SK-N-SH treated with all-trans-retinoic acid at 6 μM for 48 hours (cell line): ENCODE results near the gene CLEC2B.

ENCODE experiments used
- ARNTL ChIP-seq: fragments of 450-650 bp; formaldehyde crosslinking; IDR thresholded peaks from 2 replicates; pipeline ENCODE4 v1.5.0; 2020; ENCODE audit warnings: low read depth, mild to moderate bottlenecking, moderate library complexity, borderline replicate concordance
- ISL1 ChIP-seq: fragments of 250-450 bp; sonication (Bioruptor Pico); IDR thresholded peaks from 2 replicates; pipeline ENCODE4 v2.1.2; 2022; ENCODE audit warnings: mild to moderate bottlenecking, moderate library complexity
- OSR1 ChIP-seq: fragments of 250-450 bp; sonication (Bioruptor Pico); IDR thresholded peaks from 2 replicates; pipeline ENCODE4 v1.8.0; 2022; ENCODE audit warnings: moderate library complexity, mild to moderate bottlenecking, inconsistent platforms
- PPARA ChIP-seq: fragments of 250-450 bp; sonication (Bioruptor Pico); IDR thresholded peaks from 2 replicates; pipeline ENCODE4 v1.5.0; 2020; ENCODE audit warnings: mild to moderate bottlenecking, borderline replicate concordance
- RARB ChIP-seq: fragments of 250-450 bp; sonication (Bioruptor Pico); IDR thresholded peaks from 2 replicates; pipeline ENCODE4 v1.8.0; 2021; ENCODE audit warnings: mild to moderate bottlenecking, moderate library complexity
- SNAI2 ChIP-seq: fragments of 250-450 bp; sonication (Bioruptor Pico); IDR thresholded peaks from 2 replicates; pipeline ENCODE4 v1.5.0; 2020; ENCODE audit warnings: mild to moderate bottlenecking, moderate library complexity
- TCF4 ChIP-seq: fragments of 250-450 bp; sonication (Bioruptor Pico); IDR thresholded peaks from 2 replicates; pipeline ENCODE4 v1.8.0; 2021; ENCODE audit warnings: mild to moderate bottlenecking, moderate library complexity, borderline replicate concordance
- ZC3H10 ChIP-seq: fragments of 250-450 bp; sonication (Bioruptor Pico); IDR thresholded peaks from 2 replicates; pipeline ENCODE4 v1.5.1; 2021; ENCODE audit warnings: mild to moderate bottlenecking, moderate library complexity
- ZNF70 ChIP-seq: fragments of 450-650 bp; formaldehyde crosslinking; IDR thresholded peaks from 2 replicates; pipeline ENCODE4 v1.5.0; 2020; ENCODE audit warnings: mild to moderate bottlenecking, moderate library complexity
- ZNF8 ChIP-seq: fragments of 450-650 bp; formaldehyde crosslinking; IDR thresholded peaks from 2 replicates; pipeline ENCODE4 v1.5.0; 2020; ENCODE audit warnings: mild to moderate bottlenecking, moderate library complexity
- TF ChIP-seq, protein P1 (sequence below): fragments of 250-450 bp; sonication (Bioruptor Pico); IDR thresholded peaks from 2 replicates; pipeline ENCODE4 v1.5.1; 2020; ENCODE audit warnings: low read depth, mild to moderate bottlenecking, moderate library complexity
- TF ChIP-seq, protein P2 (sequence below): fragments of 250-450 bp; sonication (Bioruptor Pico); IDR thresholded peaks from 2 replicates; pipeline ENCODE4 v1.8.0; 2020; ENCODE audit warnings: mild to moderate bottlenecking, moderate library complexity, borderline replicate concordance
- TF ChIP-seq, protein P3 (sequence below): fragments of 250-450 bp; sonication (Bioruptor Pico); IDR thresholded peaks from 2 replicates; pipeline ENCODE4 v1.5.0; 2020; ENCODE audit warnings: mild to moderate bottlenecking, moderate library complexity
- TF ChIP-seq, protein P4 (sequence below): fragments of 250-450 bp; sonication (Bioruptor Pico); IDR thresholded peaks from 2 replicates; pipeline ENCODE4 v1.8.0; 2021; ENCODE audit warnings: low read depth, mild to moderate bottlenecking, moderate library complexity, borderline replicate concordance

DNA sequence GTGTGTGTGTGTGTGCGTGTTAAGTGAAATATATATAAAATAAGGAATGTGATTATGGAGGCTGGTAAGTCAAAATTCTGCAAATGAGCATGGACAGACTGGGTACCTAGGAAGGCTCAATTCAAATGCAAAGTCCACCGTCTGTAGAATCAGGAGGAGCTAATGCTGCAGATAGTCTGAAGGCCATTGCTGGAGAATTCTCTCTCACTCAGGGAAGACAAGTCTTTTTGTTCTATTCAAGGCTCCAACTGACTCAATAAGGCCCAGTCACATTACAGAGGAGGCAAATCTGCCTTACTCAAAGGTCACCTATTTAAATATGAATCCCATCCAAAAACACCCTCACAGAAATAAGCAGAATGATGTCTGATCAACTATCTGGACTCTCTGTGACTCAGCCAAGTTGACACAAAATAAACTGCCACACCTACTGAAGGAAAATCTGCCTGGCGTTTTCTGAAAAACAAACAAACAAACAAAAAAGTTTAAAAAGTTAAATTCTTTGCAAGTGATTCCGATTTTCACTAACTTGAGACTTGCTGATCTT, 11.5 kb upstream of the CLEC2B start:
- TF ChIP-seq ZNF8 (CRISPR knock-in tag) (no peak), ZNF70 (CRISPR knock-in tag) (no peak), RARB (CRISPR knock-in tag) (no peak), SNAI2 (CRISPR knock-in tag) (no peak), TCF4 (CRISPR knock-in tag) (no peak), PPARA (CRISPR knock-in tag) (no peak), OSR1 (CRISPR knock-in tag) (no peak), ARNTL (CRISPR knock-in tag) (no peak), ISL1 (no peak), ZC3H10 (CRISPR knock-in tag) (no peak)
- TF ChIP-seq, protein P1, sequence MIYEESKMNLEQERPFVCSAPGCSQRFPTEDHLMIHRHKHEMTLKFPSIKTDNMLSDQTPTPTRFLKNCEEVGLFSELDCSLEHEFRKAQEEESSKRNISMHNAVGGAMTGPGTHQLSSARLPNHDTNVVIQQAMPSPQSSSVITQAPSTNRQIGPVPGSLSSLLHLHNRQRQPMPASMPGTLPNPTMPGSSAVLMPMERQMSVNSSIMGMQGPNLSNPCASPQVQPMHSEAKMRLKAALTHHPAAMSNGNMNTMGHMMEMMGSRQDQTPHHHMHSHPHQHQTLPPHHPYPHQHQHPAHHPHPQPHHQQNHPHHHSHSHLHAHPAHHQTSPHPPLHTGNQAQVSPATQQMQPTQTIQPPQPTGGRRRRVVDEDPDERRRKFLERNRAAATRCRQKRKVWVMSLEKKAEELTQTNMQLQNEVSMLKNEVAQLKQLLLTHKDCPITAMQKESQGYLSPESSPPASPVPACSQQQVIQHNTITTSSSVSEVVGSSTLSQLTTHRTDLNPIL = no peak
- TF ChIP-seq, protein P2, sequence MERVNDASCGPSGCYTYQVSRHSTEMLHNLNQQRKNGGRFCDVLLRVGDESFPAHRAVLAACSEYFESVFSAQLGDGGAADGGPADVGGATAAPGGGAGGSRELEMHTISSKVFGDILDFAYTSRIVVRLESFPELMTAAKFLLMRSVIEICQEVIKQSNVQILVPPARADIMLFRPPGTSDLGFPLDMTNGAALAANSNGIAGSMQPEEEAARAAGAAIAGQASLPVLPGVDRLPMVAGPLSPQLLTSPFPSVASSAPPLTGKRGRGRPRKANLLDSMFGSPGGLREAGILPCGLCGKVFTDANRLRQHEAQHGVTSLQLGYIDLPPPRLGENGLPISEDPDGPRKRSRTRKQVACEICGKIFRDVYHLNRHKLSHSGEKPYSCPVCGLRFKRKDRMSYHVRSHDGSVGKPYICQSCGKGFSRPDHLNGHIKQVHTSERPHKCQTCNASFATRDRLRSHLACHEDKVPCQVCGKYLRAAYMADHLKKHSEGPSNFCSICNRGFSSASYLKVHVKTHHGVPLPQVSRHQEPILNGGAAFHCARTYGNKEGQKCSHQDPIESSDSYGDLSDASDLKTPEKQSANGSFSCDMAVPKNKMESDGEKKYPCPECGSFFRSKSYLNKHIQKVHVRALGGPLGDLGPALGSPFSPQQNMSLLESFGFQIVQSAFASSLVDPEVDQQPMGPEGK (CRISPR knock-in tag) = no peak
- TF ChIP-seq, protein P3, sequence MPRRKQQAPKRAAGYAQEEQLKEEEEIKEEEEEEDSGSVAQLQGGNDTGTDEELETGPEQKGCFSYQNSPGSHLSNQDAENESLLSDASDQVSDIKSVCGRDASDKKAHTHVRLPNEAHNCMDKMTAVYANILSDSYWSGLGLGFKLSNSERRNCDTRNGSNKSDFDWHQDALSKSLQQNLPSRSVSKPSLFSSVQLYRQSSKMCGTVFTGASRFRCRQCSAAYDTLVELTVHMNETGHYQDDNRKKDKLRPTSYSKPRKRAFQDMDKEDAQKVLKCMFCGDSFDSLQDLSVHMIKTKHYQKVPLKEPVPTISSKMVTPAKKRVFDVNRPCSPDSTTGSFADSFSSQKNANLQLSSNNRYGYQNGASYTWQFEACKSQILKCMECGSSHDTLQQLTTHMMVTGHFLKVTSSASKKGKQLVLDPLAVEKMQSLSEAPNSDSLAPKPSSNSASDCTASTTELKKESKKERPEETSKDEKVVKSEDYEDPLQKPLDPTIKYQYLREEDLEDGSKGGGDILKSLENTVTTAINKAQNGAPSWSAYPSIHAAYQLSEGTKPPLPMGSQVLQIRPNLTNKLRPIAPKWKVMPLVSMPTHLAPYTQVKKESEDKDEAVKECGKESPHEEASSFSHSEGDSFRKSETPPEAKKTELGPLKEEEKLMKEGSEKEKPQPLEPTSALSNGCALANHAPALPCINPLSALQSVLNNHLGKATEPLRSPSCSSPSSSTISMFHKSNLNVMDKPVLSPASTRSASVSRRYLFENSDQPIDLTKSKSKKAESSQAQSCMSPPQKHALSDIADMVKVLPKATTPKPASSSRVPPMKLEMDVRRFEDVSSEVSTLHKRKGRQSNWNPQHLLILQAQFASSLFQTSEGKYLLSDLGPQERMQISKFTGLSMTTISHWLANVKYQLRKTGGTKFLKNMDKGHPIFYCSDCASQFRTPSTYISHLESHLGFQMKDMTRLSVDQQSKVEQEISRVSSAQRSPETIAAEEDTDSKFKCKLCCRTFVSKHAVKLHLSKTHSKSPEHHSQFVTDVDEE = no peak
- TF ChIP-seq, protein P4, sequence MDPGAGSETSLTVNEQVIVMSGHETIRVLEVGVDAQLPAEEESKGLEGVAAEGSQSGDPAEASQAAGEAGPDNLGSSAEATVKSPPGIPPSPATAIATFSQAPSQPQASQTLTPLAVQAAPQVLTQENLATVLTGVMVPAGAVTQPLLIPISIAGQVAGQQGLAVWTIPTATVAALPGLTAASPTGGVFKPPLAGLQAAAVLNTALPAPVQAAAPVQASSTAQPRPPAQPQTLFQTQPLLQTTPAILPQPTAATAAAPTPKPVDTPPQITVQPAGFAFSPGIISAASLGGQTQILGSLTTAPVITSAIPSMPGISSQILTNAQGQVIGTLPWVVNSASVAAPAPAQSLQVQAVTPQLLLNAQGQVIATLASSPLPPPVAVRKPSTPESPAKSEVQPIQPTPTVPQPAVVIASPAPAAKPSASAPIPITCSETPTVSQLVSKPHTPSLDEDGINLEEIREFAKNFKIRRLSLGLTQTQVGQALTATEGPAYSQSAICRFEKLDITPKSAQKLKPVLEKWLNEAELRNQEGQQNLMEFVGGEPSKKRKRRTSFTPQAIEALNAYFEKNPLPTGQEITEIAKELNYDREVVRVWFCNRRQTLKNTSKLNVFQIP (CRISPR knock-in tag) = no peak
